Umbilical cord (tissue), 1 donor: ENCODE measurements around the gene WRNIP1. TPM values are rescaled to one million over a fixed set of nuclear protein-coding genes. Genes with fewer than 3 reads are reported as not detected.

Source experiments
- total RNA-seq: library from RNA; depleted of rRNA; stranded (reverse); fragments of >200 nt; gene quantifications from one replicate; pipeline ENCODE4 v1.2.3, GENCODE V29; 2014; ENCODE audit warnings: low replicate concordance; ENCODE audit not compliant: insufficient read depth

Gene WRNIP1
- total RNA-seq, 1 donor from 2014 or later, result 33.7 TPM

Other genes with a start within 250 kb of the WRNIP1 start
- gene MYLK4, start 14.5 kb upstream of the WRNIP1 start, total RNA-seq, result 5.1 TPM
- 28.6 TPM for gene SERPINB1, start 76.5 kb downstream of the WRNIP1 start, total RNA-seq
- gene SERPINB9, start 137.9 kb downstream of the WRNIP1 start, total RNA-seq, result 20.2 TPM
- gene SERPINB6, start 206.2 kb downstream of the WRNIP1 start, total RNA-seq, result 63.3 TPM
- 10.8 TPM for gene NQO2, start 234.5 kb downstream of the WRNIP1 start, total RNA-seq